Measurements from ENCODE around the gene MICALL1.

Gene MICALL1

DNA sequence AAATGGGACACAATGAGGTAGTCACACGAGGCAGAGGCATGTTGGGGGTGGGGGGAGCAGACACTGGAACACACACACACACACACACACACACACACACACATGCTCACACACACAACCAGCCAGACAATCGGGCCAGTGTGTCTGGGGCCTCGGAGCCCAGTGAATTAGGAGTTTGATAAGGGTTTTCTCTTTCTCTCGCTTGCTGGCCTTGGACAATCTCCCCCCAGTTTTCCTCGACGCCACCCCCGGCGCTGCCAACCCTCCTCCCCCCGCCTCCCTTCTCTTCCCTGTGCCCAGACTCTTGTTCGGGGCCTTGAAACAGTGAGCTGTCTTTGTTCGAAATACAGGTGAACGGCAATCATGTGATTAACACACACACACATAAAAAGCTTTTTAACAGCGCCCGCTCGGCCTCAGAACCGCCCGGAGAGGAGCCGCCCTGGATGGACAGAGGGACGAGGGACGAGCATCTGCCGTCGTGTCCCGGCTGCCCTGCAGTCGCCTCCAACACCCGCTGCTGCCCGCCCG, 79.7 kb downstream of the MICALL1 start:
- DNase-seq, result no peak

DNA sequence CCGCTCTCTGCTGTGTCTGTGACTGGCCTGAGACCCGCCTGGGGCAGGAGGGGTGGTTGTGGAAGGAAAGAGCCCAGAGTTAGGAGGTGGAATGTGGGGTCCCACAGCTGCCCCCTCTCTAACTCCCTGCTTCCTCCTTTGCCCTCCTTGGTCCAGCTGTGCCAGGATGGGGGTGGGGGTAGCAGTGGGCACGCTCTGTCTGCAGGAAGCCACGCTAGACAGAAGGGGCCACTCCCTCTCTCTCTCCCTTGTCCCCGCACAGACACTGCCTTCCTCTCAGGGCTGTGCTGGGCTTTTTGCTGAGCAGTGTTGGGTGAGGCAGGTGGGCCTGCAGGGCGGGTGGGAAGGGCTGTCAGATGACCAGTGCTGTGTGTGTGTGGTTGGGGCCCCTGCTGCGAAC, 80.3 kb downstream of the MICALL1 start:
- DNase-seq, result no peak

DNA sequence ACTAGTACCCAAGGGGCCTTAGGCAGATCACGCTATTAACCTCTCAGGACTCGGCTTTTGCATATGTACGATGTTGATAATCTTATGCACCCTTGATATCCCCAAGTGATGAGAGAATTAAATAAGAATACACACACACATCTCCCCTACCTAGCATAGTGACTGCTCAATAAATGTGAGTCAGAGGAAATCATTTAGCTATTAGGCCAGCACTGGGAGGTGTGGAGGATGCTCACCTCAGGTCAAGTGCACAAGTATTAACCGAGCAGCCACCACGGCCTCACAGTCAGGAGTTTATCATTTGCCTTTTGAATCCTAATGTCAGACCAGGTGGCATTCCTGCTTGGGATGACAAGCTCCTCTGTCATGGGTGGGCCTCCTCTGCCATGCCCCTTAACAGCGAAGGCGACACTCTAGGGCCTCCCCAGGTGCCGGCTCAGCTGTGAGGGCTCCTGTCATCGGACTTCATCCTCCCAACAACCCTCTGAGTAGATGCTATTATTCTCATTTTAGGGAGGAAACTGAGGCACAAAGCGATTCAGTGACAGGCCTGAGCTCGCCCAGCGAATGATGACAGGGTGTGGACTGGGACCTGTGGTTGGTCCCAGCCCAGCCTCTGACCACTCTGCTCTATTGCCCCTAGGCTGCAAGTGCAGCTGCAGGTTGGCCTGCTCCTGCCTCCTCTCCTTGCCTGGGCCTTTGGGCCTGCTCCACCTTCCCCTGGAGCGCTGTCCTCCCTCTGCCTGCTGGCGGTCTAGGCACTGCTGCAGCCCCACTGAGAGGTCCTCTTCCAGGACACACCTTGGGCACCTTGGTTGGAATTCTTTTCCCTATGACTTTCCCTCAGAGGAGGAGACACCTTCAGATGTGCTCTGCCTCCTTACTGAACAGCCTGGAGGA, 83.3 kb downstream of the MICALL1 start:
- DNase-seq, result no peak

DNA sequence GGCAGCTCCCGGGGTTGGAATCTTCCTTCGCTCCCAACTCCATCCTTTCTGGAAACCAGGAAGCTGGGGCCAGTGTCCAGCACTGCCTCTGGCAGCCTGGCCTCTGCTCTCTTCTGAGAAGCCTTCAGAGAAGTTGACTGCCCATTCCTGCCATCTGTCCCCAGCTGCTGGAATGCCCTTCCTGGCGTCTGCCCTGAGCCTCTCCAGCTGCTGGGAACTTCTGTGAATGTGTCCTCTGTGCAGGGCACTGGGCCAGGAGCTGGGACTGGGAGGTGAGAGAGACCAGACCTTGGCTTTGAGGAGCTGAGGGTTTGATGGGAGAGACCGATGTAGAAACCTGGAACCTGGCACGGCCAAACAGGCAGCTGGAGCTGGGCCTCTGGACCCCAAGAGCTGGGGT, 84.2 kb downstream of the MICALL1 start:
- DNase-seq, result no peak

DNA sequence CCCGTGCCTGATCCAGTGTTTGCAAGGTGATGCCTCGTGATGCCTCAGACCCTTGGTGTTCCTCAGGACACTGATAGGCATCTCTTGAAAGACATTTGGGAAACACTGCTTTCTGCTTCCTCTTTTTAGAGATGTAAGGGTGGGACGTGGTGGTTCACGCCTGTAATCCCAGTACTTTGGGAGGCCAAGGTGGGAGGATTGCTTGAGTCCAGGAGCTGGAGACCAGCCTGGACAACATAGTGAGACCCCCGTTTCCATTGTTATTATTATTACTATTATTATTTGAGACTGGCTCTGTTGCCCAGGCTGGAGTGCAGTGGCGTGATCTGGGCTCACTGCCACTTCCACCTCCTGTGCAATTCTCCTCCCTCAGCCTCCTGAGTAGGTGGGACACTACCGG, 84.8 kb downstream of the MICALL1 start:
- no peak for DNase-seq

DNA sequence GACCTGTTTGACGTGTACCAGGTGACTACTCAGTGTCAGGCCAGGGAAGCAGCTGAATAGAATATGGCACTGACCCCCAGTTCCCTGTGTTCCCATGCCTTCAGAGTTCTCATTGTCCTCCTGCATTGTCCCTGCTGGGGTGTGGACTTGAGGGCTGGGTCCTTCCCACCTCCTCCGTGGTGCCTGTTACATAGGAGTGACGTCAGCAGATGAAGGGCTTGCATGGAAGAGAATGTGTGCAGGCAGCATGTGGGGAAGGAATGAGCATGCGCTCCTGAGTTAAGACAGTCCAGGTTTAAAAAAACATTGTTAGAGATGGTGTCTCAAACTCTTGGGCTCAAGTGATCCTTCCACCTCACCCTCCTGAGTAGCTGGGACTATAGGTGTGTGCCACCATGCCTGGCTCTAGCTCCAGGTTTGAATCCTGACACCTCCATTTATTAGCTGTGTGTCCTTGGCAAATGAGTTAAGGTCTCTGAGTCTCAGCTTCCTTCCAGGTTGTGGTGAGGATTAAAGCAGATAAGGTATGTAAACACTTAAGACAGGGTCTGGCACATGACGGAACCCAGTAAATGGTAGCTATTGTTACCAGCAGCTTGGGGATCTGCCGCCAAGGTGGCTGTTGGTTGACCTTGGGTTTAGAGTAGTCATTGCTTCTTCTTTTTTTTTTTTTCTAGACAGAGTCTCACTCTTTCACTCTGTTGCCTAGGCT, 85.8 kb downstream of the MICALL1 start:
- DNase-seq, result no peak

All from activated gamma-delta T cell treated with Interleukin-2 at 50 U/mL for 16 hours (primary cell).